ENCODE data around the gene DPYSL5.

GRCh38 chr2:26997394-26997793 lies 149.5 kb downstream of the DPYSL5 start:
- no peak for TF ChIP-seq EZH2 (IDR thresholded peaks at IDR 0.05; ENCODE audit: borderline replicate concordance)
- TF ChIP-seq CTCF (IDR thresholded peaks at IDR 0.05; ENCODE audit: poor library complexity), result no peak
- TF ChIP-seq EZH2phosphoT487 (IDR thresholded peaks at IDR 0.05; ENCODE audit: low read depth, severe bottlenecking, unreplicated experiment), result no peak
